ENCODE results near the gene PCDH18.
"Not testable (repeated sequence)": the region's sequence is repeated elsewhere in the genome, so short reads cannot be mapped to it uniquely, and the experiment has no call there.

PCDH18 gene

GRCh38 chr4:137483313-137483959, 48.9 kb downstream of the PCDH18 start:
- not testable (repeated sequence) for H3K4me3 ChIP-seq (ENCODE audit: low read length); DNase-seq (ENCODE audit: low read depth, low spot score)

DNA sequence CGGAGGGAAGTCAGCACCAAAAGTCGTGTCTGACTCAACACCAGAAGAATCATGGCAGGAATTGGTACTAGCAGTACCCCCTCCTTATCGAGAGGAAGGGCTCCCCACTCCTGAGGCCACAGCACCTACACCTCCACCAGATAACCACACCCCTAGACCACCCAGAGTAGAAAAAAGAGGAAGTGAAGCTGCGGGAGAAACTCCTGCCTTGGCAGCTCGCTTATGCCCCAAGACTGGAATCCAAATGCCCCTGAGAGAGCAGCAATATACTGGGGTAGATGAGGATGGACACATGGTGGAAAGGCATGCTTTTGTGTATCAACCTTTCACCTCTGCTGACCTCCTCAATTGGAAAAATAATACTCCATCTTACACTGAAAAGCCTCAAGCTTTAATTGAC, 52.6 kb downstream of the PCDH18 start:
- not testable (repeated sequence) for H3K4me3 ChIP-seq (ENCODE audit: low read length); DNase-seq (ENCODE audit: low read depth, low spot score)

GRCh38 chr4:137476345-137476744, 55.9 kb downstream of the PCDH18 start:
- no peak for DNase-seq (ENCODE audit: low read depth, low spot score)
- H3K4me3 ChIP-seq (ENCODE audit: low read length), result no peak overlapping the region

DNA sequence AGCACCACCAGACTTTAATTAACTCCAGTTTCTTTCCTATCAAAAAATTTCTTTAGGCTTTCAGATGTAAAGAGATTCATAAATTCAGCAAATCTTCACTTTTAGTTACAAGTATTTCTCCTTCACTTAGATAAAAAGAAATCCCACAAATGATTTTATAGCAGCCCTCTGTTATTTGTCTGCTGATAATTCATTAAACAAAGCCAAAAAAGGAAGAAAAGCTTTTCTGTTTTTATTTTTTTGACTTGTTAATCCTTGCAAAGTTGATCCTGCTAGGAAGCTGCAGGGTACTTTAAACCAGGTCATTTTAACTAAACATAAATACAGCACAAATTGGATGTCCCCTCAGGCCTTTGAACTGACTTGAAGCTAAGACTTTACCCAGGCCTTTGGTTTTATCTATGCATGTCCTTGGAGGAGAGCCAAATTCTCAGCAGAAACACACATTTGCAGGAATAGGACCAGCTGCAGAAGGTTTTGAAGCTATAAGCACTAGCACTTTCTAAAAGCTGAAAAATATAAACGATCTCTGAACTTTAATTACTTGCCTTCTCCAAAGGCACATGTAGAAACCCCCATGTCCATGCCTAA, 57.5 kb downstream of the PCDH18 start:
- no peak overlapping the region for H3K4me3 ChIP-seq (ENCODE audit: low read length)
- DNase-seq (ENCODE audit: low read depth, low spot score), result no peak

GRCh38 chr4:137471895-137472294, 60.4 kb downstream of the PCDH18 start:
- no peak for DNase-seq (ENCODE audit: low read depth, low spot score)
- H3K4me3 ChIP-seq (ENCODE audit: low read length), result no peak overlapping the region

- no peak overlapping the region for H3K4me3 ChIP-seq (ENCODE audit: low read length)
- no peak for DNase-seq (ENCODE audit: low read depth, low spot score)
These were observed 60.8 kb downstream of the PCDH18 start for GRCh38 chr4:137471461-137471860.

DNA sequence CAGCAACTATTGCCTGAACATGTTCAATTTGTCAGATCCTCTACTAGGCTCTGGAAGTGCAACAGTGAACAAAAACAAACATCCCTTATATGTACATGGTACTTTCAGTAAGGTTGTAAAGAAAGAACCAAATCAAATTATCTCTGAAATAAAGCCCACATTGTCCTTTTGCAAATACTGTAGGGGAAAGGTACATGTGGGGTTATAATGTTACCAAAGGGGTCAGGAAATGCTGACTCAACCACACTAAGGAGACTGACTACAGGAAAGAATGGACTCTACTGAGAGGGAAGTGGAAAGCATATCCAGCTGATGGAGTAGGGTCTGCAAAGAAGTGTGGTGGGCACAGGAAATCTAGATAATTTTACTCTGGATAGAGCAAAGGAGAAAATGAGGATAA, 61.5 kb downstream of the PCDH18 start:
- no peak for DNase-seq (ENCODE audit: low read depth, low spot score)
- no peak overlapping the region for H3K4me3 ChIP-seq (ENCODE audit: low read length)
